Adipocyte (in vitro differentiated cells): ENCODE measurements around the gene LRPPRC.

Experiments
- DNase-seq: peaks from one replicate; pipeline ENCODE4 v3.0.0-alpha.2; 2015; ENCODE audit warnings: low read depth
- H3K27me3 ChIP-seq: replicated peaks from 2 replicates; pipeline ENCODE4 v1.7.0; 2013; ENCODE audit warnings: mild to moderate bottlenecking, low read length, moderate library complexity; ENCODE audit not compliant: control insufficient read depth, insufficient read depth
- H3K36me3 ChIP-seq: 2 replicates; pipeline ENCODE4 v1.7.0; 2013; ENCODE audit warnings: low read length, mild to moderate bottlenecking, moderate library complexity; ENCODE audit not compliant: control insufficient read depth, insufficient read depth, severe bottlenecking
- H3K4me1 ChIP-seq: 2 replicates; pipeline ENCODE4 v1.7.0; 2013; ENCODE audit warnings: mild to moderate bottlenecking, low read length, moderate library complexity; ENCODE audit not compliant: control insufficient read depth, insufficient read depth
- H3K4me3 ChIP-seq: 2 replicates; pipeline ENCODE4 v1.7.0; 2013; ENCODE audit warnings: mild to moderate bottlenecking, low read length, moderate library complexity
- H3K9ac ChIP-seq: 2 replicates; pipeline ENCODE4 v1.7.0; 2013; ENCODE audit warnings: mild to moderate bottlenecking, low read length, moderate library complexity
- H3K9me3 ChIP-seq: 2 replicates; pipeline ENCODE4 v1.7.0; 2013; ENCODE audit warnings: mild to moderate bottlenecking, low read length, moderate library complexity; ENCODE audit not compliant: control insufficient read depth

Gene LRPPRC

DNA sequence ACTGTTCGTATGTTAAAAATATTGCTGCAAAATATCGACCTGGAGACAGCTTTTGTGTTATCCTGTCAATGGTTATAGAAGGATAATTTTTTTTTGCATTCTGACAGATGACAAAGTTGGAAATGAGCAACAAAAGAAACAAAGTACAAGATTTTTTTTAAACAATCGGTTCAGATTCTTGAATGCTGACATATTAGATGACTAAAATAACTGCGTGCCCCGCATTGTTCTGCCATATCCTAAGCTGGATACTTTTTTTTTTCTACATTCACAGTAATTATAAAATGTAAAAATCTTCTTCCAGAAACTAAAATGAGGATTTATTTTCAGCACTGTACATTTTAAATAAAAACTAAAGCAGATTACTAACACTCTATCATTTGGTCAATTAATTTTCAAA lies 89.9 kb downstream of the LRPPRC start:
- no peaks in the 10 kb centered on the region for H3K27me3 ChIP-seq
- no peak for DNase-seq
- H3K9ac ChIP-seq = no peak overlapping the region
- H3K4me3 ChIP-seq = no peak overlapping the region
- peaks cover 10% of the 10 kb centered on the region for H3K4me1 ChIP-seq
- peaks cover 63% of the 10 kb centered on the region for H3K36me3 ChIP-seq
- H3K9me3 ChIP-seq = no peaks in the 10 kb centered on the region

DNA sequence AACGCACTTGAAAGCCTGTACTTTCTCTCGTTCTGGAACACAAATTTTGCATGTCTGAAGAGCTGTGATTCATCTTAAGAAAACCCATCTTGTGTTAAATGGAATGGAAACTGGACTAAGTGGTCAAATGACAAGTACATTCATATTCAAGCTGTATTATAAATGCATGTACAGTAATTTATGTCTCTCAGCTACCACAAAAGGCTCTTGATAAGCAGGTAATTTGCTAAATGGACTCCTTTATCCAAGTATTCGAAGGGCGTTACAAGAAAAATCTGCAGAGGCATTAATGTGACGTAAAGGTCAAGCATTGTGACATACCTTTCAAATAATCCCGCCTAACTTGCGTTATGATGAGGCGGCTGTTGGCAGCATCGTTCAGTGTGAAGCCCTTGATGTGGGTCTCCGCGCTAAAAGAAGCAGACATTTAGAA lies 90.4 kb downstream of the LRPPRC start:
- H3K4me3 ChIP-seq = no peak overlapping the region
- H3K9me3 ChIP-seq = no peaks in the 10 kb centered on the region
- peaks cover 64% of the 10 kb centered on the region for H3K36me3 ChIP-seq
- H3K9ac ChIP-seq = no peak overlapping the region
- H3K27me3 ChIP-seq = no peaks in the 10 kb centered on the region
- H3K4me1 ChIP-seq = peaks cover 10% of the 10 kb centered on the region
- no peak for DNase-seq

DNA sequence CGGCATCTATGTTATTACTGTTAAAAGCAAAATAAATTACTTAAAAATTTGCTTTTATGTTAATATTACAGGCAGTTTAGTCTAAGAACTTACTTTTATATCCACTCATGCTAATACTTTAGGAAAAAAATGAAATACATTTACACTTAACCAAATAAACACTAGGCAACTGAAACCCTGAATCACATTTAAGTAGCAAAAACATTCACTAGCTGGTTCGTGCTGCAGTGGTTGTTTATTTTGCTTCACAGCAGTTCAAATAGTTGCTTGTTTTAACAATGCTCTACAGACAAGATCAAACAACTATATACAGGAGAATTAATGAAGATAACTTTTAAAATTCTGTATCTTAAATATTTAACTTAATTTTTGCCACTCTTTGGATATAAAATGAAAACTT lies 96.2 kb downstream of the LRPPRC start:
- no peak for DNase-seq
- Histone ChIP-seq H3K36me3 (peaks cover 82% of the 10 kb centered on the region), H3K9me3 (no peaks in the 10 kb centered on the region), H3K9ac (no peak overlapping the region), H3K4me3 (no peak overlapping the region), H3K4me1 (no peaks in the 10 kb centered on the region), H3K27me3 (no peaks in the 10 kb centered on the region)

GRCh38 chr2:43898838-43899346 lies 96.9 kb downstream of the LRPPRC start:
- H3K9ac ChIP-seq = no peak overlapping the region
- H3K4me3 ChIP-seq = no peak overlapping the region
- no peaks in the 10 kb centered on the region for H3K27me3 ChIP-seq
- no peak for DNase-seq
- H3K4me1 ChIP-seq = peaks cover 5% of the 10 kb centered on the region
- H3K9me3 ChIP-seq = no peaks in the 10 kb centered on the region
- peaks cover 84% of the 10 kb centered on the region for H3K36me3 ChIP-seq

DNA sequence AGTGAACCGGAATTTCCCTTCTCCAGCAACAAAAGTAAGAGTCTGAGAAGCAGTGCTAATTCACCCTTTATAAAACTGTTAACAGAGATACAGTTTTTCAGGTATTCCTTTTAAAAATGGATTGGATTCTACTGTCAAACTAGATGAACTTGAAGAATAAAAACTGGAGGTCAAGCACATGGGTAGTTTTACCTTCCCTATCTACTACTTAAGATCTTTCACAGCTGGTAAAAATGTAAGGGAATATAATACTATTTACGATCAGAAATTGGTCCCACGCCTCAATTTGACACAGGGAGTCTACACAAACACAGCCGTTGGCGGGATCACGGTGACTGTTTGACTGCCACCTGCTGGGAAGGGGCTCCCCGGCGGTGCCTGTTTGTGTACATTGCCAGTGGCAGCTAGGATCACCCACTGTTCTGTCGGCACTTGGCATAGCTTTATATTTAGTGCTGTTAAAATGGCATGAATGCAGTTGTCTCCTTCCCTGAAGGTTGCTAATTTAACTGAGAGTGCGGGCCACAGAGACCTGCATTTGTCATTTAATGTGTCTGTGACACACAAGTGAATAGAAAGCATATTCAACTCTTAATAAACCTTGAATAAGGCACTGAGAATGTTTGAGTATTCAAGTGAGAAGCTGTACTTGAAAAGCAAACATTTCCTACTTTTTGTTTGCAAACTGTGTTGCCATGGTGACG lies 97.5 kb downstream of the LRPPRC start:
- no peaks in the 10 kb centered on the region for H3K27me3 ChIP-seq
- no peaks in the 10 kb centered on the region for H3K9me3 ChIP-seq
- H3K36me3 ChIP-seq = peaks cover 85% of the 10 kb centered on the region
- H3K9ac ChIP-seq = no peak overlapping the region
- H3K4me3 ChIP-seq = no peak overlapping the region
- DNase-seq = no peak
- peaks cover 10% of the 10 kb centered on the region for H3K4me1 ChIP-seq

GRCh38 chr2:43897492-43897891 lies 98.3 kb downstream of the LRPPRC start:
- DNase-seq = no peak
- Histone ChIP-seq H3K9ac (no peak overlapping the region), H3K27me3 (no peaks in the 10 kb centered on the region), H3K4me3 (no peak overlapping the region), H3K9me3 (no peaks in the 10 kb centered on the region), H3K36me3 (peaks cover 88% of the 10 kb centered on the region), H3K4me1 (peaks cover 15% of the 10 kb centered on the region)

DNA sequence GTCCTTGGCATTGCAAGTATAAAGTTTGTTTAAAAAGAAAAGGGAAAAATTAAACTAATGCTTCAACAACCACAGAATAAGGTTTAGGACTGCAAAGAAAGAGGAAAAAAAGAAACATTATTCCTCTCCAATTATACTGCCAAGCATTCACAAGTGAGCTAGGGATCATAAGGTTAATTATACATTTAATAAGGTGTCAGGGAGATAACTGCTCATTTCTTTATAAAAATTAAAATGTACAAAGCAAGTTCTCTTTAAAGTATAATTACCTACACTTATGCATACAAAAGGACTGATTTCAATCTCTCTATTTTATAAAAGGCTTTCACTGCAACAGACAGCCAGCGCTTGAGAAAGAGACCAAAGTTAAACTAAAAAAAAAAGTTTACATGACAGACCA lies 98.9 kb downstream of the LRPPRC start:
- DNase-seq = no peak
- no peaks in the 10 kb centered on the region for H3K9me3 ChIP-seq
- no peak overlapping the region for H3K4me3 ChIP-seq
- H3K27me3 ChIP-seq = no peaks in the 10 kb centered on the region
- H3K36me3 ChIP-seq = peaks cover 89% of the 10 kb centered on the region
- peaks cover 15% of the 10 kb centered on the region for H3K4me1 ChIP-seq
- no peak overlapping the region for H3K9ac ChIP-seq

DNA sequence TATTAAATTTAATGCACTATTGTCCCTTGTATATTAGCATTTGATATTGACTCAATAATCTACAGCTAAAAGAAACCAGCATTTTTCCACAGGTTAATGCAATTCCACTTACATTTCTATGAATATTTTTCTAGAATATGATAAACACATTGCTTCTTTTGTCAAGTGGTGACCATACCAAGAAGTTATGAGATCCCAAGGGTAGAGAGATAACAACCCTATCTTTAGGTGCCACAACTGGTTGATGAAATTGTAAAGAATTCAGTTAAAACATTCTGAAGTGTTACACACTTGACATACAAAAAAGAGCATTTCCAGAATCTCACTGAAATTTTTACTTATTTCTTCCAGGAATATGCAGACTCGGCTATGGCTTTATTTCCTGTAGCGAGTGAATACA lies 101.0 kb downstream of the LRPPRC start:
- Histone ChIP-seq H3K27me3 (no peaks in the 10 kb centered on the region), H3K9me3 (no peaks in the 10 kb centered on the region), H3K36me3 (peaks cover 83% of the 10 kb centered on the region), H3K4me1 (peaks cover 26% of the 10 kb centered on the region), H3K9ac (no peak overlapping the region), H3K4me3 (no peak overlapping the region)
- no peak for DNase-seq

- DNase-seq = peak; percentile 65
- H3K36me3 ChIP-seq = peaks cover 80% of the 10 kb centered on the region
Observed at GRCh38 chr2:43890855-43891254, 104.9 kb downstream of the LRPPRC start.

GRCh38 chr2:43889416-43889815 lies 106.4 kb downstream of the LRPPRC start:
- Histone ChIP-seq H3K4me3 (no peak overlapping the region), H3K9ac (no peak overlapping the region), H3K27me3 (no peaks in the 10 kb centered on the region), H3K4me1 (peaks cover 41% of the 10 kb centered on the region), H3K36me3 (peaks cover 73% of the 10 kb centered on the region), H3K9me3 (no peaks in the 10 kb centered on the region)
- no peak for DNase-seq

More at GRCh38 chr2:43890855-43891254, 104.9 kb downstream of the LRPPRC start:
- Histone ChIP-seq H3K4me3 (no peak overlapping the region), H3K4me1 (peaks cover 30% of the 10 kb centered on the region), H3K9ac (no peak overlapping the region), H3K9me3 (no peaks in the 10 kb centered on the region), H3K27me3 (no peaks in the 10 kb centered on the region)

GRCh38 chr2:43887176-43887575 lies 108.6 kb downstream of the LRPPRC start:
- Histone ChIP-seq H3K4me1 (peaks cover 36% of the 10 kb centered on the region), H3K36me3 (peaks cover 51% of the 10 kb centered on the region), H3K9me3 (no peaks in the 10 kb centered on the region), H3K9ac (no peak overlapping the region), H3K27me3 (no peaks in the 10 kb centered on the region), H3K4me3 (no peak overlapping the region)
- no peak for DNase-seq
